Astrocyte (in vitro differentiated cells and primary cell): ENCODE results near the gene CD320. TPM values are rescaled to one million over a fixed set of nuclear protein-coding genes. Genes with fewer than 3 reads are reported as not detected.

Experiments used
- DNase-seq: peaks from one replicate; pipeline ENCODE4 v3.0.0-alpha.2; 2010; ENCODE audit warnings: low read depth
- FAIRE-seq: peaks from 2 replicates; lab custom pipeline; 2011; peaks lifted over from hg19 to GRCh38; lab: Jason Lieb, UNC
- H2AFZ ChIP-seq: 2 replicates; pipeline ENCODE4 v1.6.0; 2012; ENCODE audit warnings: low read depth, low read length, inconsistent platforms
- H3K27ac ChIP-seq: 2 replicates; pipeline ENCODE4 v1.5.1; 2011; ENCODE audit warnings: low read depth, low read length, inconsistent platforms
- H3K27me3 ChIP-seq: 2 replicates; pipeline ENCODE4 v1.6.0; 2011; ENCODE audit warnings: low read length, inconsistent platforms; ENCODE audit not compliant: insufficient read depth
- H3K36me3 ChIP-seq: 2 replicates; pipeline ENCODE4 v1.5.1; 2011; ENCODE audit warnings: low read length, inconsistent platforms; ENCODE audit not compliant: insufficient read depth
- H3K4me1 ChIP-seq: 2 replicates; pipeline ENCODE4 v1.5.1; 2011; ENCODE audit warnings: low read length, inconsistent platforms; ENCODE audit not compliant: insufficient read depth
- H3K4me2 ChIP-seq: 2 replicates; pipeline ENCODE4 v1.6.0; 2012; ENCODE audit warnings: low read length, inconsistent platforms
- H3K4me3 ChIP-seq: 2 replicates; pipeline ENCODE4 v1.5.1; 2011; ENCODE audit warnings: low read depth, mild to moderate bottlenecking, low read length, inconsistent platforms; ENCODE audit not compliant: insufficient read depth
- H3K79me2 ChIP-seq: 2 replicates; pipeline ENCODE4 v1.6.0; 2012; ENCODE audit warnings: mild to moderate bottlenecking, low read length, inconsistent platforms; ENCODE audit not compliant: insufficient read depth
- H3K9ac ChIP-seq: 2 replicates; pipeline ENCODE4 v1.6.0; 2012; ENCODE audit warnings: mild to moderate bottlenecking, low read length, inconsistent platforms
- H3K9me3 ChIP-seq: 2 replicates; pipeline ENCODE4 v1.5.1; 2012; ENCODE audit warnings: low read depth, mild to moderate bottlenecking, low read length, inconsistent platforms; ENCODE audit not compliant: insufficient read depth
- H4K20me1 ChIP-seq: 2 replicates; pipeline ENCODE4 v1.6.0; 2012; ENCODE audit warnings: low read length, inconsistent platforms; ENCODE audit not compliant: insufficient read depth
- H3K27ac Mint-ChIP-seq: one replicate; pipeline ENCODE4 v1.8.0; 2021; ENCODE audit warnings: mild to moderate bottlenecking, mixed read lengths; ENCODE audit not compliant: unreplicated experiment
- H3K27me3 Mint-ChIP-seq: one replicate; pipeline ENCODE4 v1.8.0; 2021; ENCODE audit warnings: low read depth, mixed read lengths; ENCODE audit not compliant: unreplicated experiment
- H3K36me3 Mint-ChIP-seq: one replicate; pipeline ENCODE4 v1.8.0; 2021; ENCODE audit warnings: low read depth, mixed read lengths; ENCODE audit not compliant: unreplicated experiment
- H3K4me1 Mint-ChIP-seq: one replicate; pipeline ENCODE4 v1.8.0; 2021; ENCODE audit warnings: low read depth, mixed read lengths; ENCODE audit not compliant: unreplicated experiment
- H3K4me3 Mint-ChIP-seq: one replicate; pipeline ENCODE4 v1.8.0; 2021; ENCODE audit warnings: mild to moderate bottlenecking, moderate library complexity, mixed read lengths; ENCODE audit not compliant: unreplicated experiment
- H3K9me3 Mint-ChIP-seq: one replicate; pipeline ENCODE4 v1.8.0; 2021; ENCODE audit warnings: mild to moderate bottlenecking, mixed read lengths; ENCODE audit not compliant: unreplicated experiment
- CTCF ChIP-seq: IDR thresholded peaks from 2 replicates; pipeline ENCODE4 v1.5.1; 2011; ENCODE audit warnings: low read depth, mild to moderate bottlenecking, inconsistent platforms, low read length, moderate library complexity; ENCODE audit not compliant: insufficient read depth
- EZH2 ChIP-seq: IDR thresholded peaks from 2 replicates; pipeline ENCODE4 v1.6.1; 2012; ENCODE audit warnings: mild to moderate bottlenecking, low read length, inconsistent platforms; ENCODE audit not compliant: insufficient read depth
- total RNA-seq: library from RNA; stranded (reverse); gene quantifications from 2 replicates; pipeline ENCODE4 v1.2.1, GENCODE V29; 2021

The CD320 gene
- total RNA-seq, 1 donor from 2014 or later: 42.2 TPM

GRCh38 chr19:8259922-8260247, 48.3 kb downstream of the CD320 start:
- Mint-ChIP-seq H3K4me3 (no peak overlapping the region), H3K9me3 (no peaks in the 10 kb centered on the region), H3K27ac (no peak overlapping the region), H3K27me3 (no peaks in the 10 kb centered on the region), H3K36me3 (peaks cover 9% of the 10 kb centered on the region), H3K4me1 (no peaks in the 10 kb centered on the region)
- TF ChIP-seq EZH2 (no peak), CTCF (no peak)
- Histone ChIP-seq H3K27ac (no peak overlapping the region), H3K4me2 (no peak overlapping the region), H3K79me2 (no peaks in the 10 kb centered on the region), H3K36me3 (no peaks in the 10 kb centered on the region), H3K4me1 (no peaks in the 10 kb centered on the region), H2AFZ (no peak overlapping the region), H4K20me1 (no peaks in the 10 kb centered on the region), H3K9me3 (no peaks in the 10 kb centered on the region), H3K4me3 (no peak overlapping the region), H3K27me3 (no peaks in the 10 kb centered on the region), H3K9ac (no peak overlapping the region)
- DNase-seq (no peak), FAIRE-seq (no peak)

DNA sequence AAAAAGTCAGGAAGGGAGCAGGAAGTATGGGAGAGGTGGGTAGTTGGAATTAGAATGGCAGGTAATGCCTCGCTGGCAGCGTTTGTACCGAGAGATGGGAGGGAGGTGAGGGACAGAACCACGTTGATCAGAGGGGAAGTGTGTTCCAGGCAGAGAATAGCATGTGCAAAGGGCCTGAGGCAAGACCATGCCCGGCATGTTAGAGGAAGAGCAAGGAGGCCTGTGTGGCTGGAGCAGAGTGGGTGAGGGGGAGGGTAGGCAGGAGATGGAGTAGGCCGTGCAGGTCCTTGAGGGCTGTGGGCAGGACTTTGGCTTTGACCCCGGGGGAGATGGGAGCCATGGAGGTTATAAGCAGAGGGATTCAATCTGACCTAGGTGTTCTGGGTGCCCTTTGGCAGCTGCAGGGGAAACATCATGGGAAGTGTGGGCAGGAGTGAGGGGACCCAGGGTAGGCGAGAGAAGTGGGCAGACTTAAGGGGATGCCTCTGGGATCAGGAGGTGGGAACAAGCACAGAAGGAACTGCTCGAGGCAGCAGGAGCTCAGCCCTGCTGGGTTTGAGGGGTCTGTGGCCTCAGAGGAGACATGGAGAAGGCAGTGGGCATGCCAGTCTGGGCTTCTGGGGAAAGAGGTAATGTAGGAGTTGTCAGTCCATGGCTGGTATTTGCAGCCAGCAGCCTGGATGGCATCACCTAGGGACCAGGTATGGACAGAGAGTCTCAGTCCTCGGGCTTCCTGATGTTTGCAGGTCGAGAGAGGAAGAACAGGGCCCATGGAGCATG, 48.8 kb downstream of the CD320 start:
- no peak for TF ChIP-seq CTCF
- no peak for TF ChIP-seq EZH2
- Histone ChIP-seq H3K4me2 (no peak overlapping the region), H3K4me3 (no peak overlapping the region), H3K36me3 (no peaks in the 10 kb centered on the region), H4K20me1 (no peaks in the 10 kb centered on the region), H3K27me3 (no peaks in the 10 kb centered on the region), H3K79me2 (no peaks in the 10 kb centered on the region), H2AFZ (no peak overlapping the region), H3K27ac (no peak overlapping the region), H3K9me3 (no peaks in the 10 kb centered on the region), H3K4me1 (no peaks in the 10 kb centered on the region), H3K9ac (no peak overlapping the region)
- no peaks in the 10 kb centered on the region for H3K27me3 Mint-ChIP-seq
- no peak for FAIRE-seq
- H3K4me3 Mint-ChIP-seq: no peak overlapping the region
- no peaks in the 10 kb centered on the region for H3K9me3 Mint-ChIP-seq
- H3K27ac Mint-ChIP-seq: no peak overlapping the region
- no peaks in the 10 kb centered on the region for H3K4me1 Mint-ChIP-seq
- peaks cover 9% of the 10 kb centered on the region for H3K36me3 Mint-ChIP-seq
- DNase-seq: no peak

- DNase-seq (no peak), FAIRE-seq (no peak)
- no peak for TF ChIP-seq CTCF
- TF ChIP-seq EZH2: no peak
- no peak overlapping the region for H3K27ac Mint-ChIP-seq
- H3K27me3 ChIP-seq: no peaks in the 10 kb centered on the region
- H3K36me3 Mint-ChIP-seq: peaks cover 9% of the 10 kb centered on the region
- H2AFZ ChIP-seq: no peak overlapping the region
- no peaks in the 10 kb centered on the region for H3K9me3 ChIP-seq
- no peak overlapping the region for H3K9ac ChIP-seq
- H3K4me1 Mint-ChIP-seq: no peaks in the 10 kb centered on the region
- H3K79me2 ChIP-seq: no peaks in the 10 kb centered on the region
- H3K36me3 ChIP-seq: no peaks in the 10 kb centered on the region
- no peak overlapping the region for H3K4me3 Mint-ChIP-seq
- H3K27ac ChIP-seq: no peak overlapping the region
- no peaks in the 10 kb centered on the region for H4K20me1 ChIP-seq
- H3K4me2 ChIP-seq: no peak overlapping the region
- H3K9me3 Mint-ChIP-seq: no peaks in the 10 kb centered on the region
- H3K27me3 Mint-ChIP-seq: no peaks in the 10 kb centered on the region
- H3K4me1 ChIP-seq: no peaks in the 10 kb centered on the region
- no peak overlapping the region for H3K4me3 ChIP-seq
Measured at GRCh38 chr19:8257052-8257443, 51.1 kb downstream of the CD320 start.
